ENCODE results near the gene ADK.

ADK gene

GRCh38 chr10:74704629-74705357 is 553.8 kb downstream of the ADK start:
- Histone ChIP-seq H3K4me1 (ENCODE audit: insufficient read depth, low read length, poor library complexity, severe bottlenecking) (peaks cover 7% of the 10 kb centered on the region), H3K9me3 (ENCODE audit: insufficient read depth, low read depth, low read length) (no peaks in the 10 kb centered on the region)
- TF ChIP-seq CTCF (conservative IDR thresholded peaks at IDR 0.05; ENCODE audit: low read length) (no peak), EZH2phosphoT487 (IDR thresholded peaks at IDR 0.05; ENCODE audit: borderline replicate concordance) (no peak)

GRCh38 chr10:74705358-74705980 is 554.4 kb downstream of the ADK start:
- H3K4me1 ChIP-seq (ENCODE audit: insufficient read depth, low read length, poor library complexity, severe bottlenecking), result peaks cover 7% of the 10 kb centered on the region
- H3K4me2 ChIP-seq (ENCODE audit: low read depth, low read length, poor library complexity, severe bottlenecking), result no peak overlapping the region
- TF ChIP-seq CTCF (conservative IDR thresholded peaks at IDR 0.05; ENCODE audit: low read length), result no peak
- no peak for TF ChIP-seq EZH2phosphoT487 (IDR thresholded peaks at IDR 0.05; ENCODE audit: borderline replicate concordance)
- peaks cover 6% of the 10 kb centered on the region; the same call in 1 of the 2 replicates for H3K36me3 ChIP-seq (ENCODE audit: insufficient read depth, low read length)
- no peaks in the 10 kb centered on the region for H3F3A ChIP-seq (ENCODE audit: low read depth)
- H3K9ac ChIP-seq (ENCODE audit: low read depth, low read length, poor library complexity, severe bottlenecking), result no peak overlapping the region
- H3K4me3 ChIP-seq (ENCODE audit: low read length, poor library complexity, severe bottlenecking), result no peak overlapping the region
- no peaks in the 10 kb centered on the region for H3K9me2 ChIP-seq (replicated peaks; ENCODE audit: low read depth, low read length)
- no peaks in the 10 kb centered on the region for H4K20me1 ChIP-seq (ENCODE audit: insufficient read depth, low read length, poor library complexity, severe bottlenecking)
- H3K79me2 ChIP-seq (ENCODE audit: insufficient read depth, low read length), result no peaks in the 10 kb centered on the region
- no peaks in the 10 kb centered on the region for H3K9me3 ChIP-seq (ENCODE audit: insufficient read depth, low read depth, low read length)
- no peak overlapping the region for H2AFZ ChIP-seq (ENCODE audit: low read length)
- H3K27me3 ChIP-seq (ENCODE audit: insufficient read depth, low read length, poor library complexity, severe bottlenecking), result no peaks in the 10 kb centered on the region

More at GRCh38 chr10:74704629-74705357, 553.8 kb downstream of the ADK start:
- Histone ChIP-seq H3K4me2 (ENCODE audit: low read depth, low read length, poor library complexity, severe bottlenecking) (no peak overlapping the region), H3K9ac (ENCODE audit: low read depth, low read length, poor library complexity, severe bottlenecking) (no peak overlapping the region), H3K9me2 (replicated peaks; ENCODE audit: low read depth, low read length) (no peaks in the 10 kb centered on the region), H2AFZ (ENCODE audit: low read length) (no peak overlapping the region), H4K20me1 (ENCODE audit: insufficient read depth, low read length, poor library complexity, severe bottlenecking) (no peaks in the 10 kb centered on the region), H3K79me2 (ENCODE audit: insufficient read depth, low read length) (no peaks in the 10 kb centered on the region), H3K36me3 (ENCODE audit: insufficient read depth, low read length) (peaks cover 6% of the 10 kb centered on the region; the same call in 1 of the 2 replicates), H3K4me3 (ENCODE audit: low read length, poor library complexity, severe bottlenecking) (no peak overlapping the region), H3F3A (ENCODE audit: low read depth) (no peaks in the 10 kb centered on the region), H3K27me3 (ENCODE audit: insufficient read depth, low read length, poor library complexity, severe bottlenecking) (no peaks in the 10 kb centered on the region)

- no peaks in the 10 kb centered on the region for H3K9me2 ChIP-seq (replicated peaks; ENCODE audit: low read depth, low read length)
- H3K36me3 ChIP-seq (ENCODE audit: insufficient read depth, low read length), result peaks cover 6% of the 10 kb centered on the region; the same call in 1 of the 2 replicates
- no peak overlapping the region for H3K4me3 ChIP-seq (ENCODE audit: low read length, poor library complexity, severe bottlenecking)
- H3F3A ChIP-seq (ENCODE audit: low read depth), result no peaks in the 10 kb centered on the region
- peaks cover 7% of the 10 kb centered on the region for H3K4me1 ChIP-seq (ENCODE audit: insufficient read depth, low read length, poor library complexity, severe bottlenecking)
- H3K4me2 ChIP-seq (ENCODE audit: low read depth, low read length, poor library complexity, severe bottlenecking), result no peak overlapping the region
- no peak overlapping the region for H3K9ac ChIP-seq (ENCODE audit: low read depth, low read length, poor library complexity, severe bottlenecking)
- H4K20me1 ChIP-seq (ENCODE audit: insufficient read depth, low read length, poor library complexity, severe bottlenecking), result no peaks in the 10 kb centered on the region
- no peak for TF ChIP-seq CTCF (conservative IDR thresholded peaks at IDR 0.05; ENCODE audit: low read length)
- no peak overlapping the region for H2AFZ ChIP-seq (ENCODE audit: low read length)
- H3K9me3 ChIP-seq (ENCODE audit: insufficient read depth, low read depth, low read length), result no peaks in the 10 kb centered on the region
- H3K27me3 ChIP-seq (ENCODE audit: insufficient read depth, low read length, poor library complexity, severe bottlenecking), result no peaks in the 10 kb centered on the region
- H3K79me2 ChIP-seq (ENCODE audit: insufficient read depth, low read length), result no peaks in the 10 kb centered on the region
Observed at GRCh38 chr10:74706966-74707365, 555.9 kb downstream of the ADK start.

Measured in Loucy (cell line).